T-helper 2 cell (primary cell): ENCODE results near the gene CUZD1.
A peak's percentile ranks its signal among the peaks of the same experiment; 100 is the strongest.

Source experiments
- DNase-seq, 5 experiments: peaks; one replicate each; pipeline versions ENCODE4 v3.0.0 to v3.0.0-alpha.2; 2012 to 2022

Gene CUZD1

DNA sequence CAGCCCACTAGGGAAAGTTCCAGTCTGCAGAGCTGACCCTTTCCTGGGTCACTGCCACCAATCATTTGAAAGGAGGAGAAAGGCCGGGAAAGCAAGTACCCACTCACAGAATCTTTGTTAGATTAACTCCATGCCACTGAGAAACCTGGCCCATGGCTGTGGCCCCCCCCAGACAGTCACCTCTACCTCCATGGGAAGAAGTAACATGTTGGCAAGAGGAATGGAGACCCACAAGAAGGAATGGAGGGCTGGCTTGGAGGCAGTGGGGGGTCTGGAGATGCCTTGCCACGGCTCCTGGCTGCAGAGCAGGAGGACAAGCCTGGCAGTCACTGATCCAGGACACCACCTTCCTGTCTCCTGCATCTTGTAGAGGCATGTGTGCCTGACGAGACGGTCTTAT, 32.9 kb downstream of the CUZD1 start:
- DNase-seq = no peak

DNA sequence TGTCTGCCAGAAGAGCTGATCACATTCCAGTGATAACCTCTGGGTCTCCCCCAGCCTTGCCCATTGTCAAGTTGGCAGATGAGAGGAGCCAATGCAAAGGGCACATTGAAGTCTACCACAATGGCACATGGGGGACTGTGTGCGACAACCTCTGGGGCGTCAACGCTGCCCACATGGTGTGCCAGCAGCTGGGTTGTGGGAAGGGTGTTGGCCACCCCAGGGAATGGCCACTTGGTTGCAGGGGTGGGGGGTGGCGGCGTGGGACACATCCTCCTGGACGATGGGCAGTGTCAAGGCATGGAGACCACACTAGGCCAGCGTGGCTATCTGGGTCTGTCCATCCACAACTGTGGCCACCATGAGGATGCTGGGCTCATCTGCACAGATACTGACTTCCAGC, 43.4 kb downstream of the CUZD1 start:
- no peak for DNase-seq

GRCh38 chr10:122798704-122799231, 46.9 kb downstream of the CUZD1 start:
- DNase-seq = no peak

- no peak for DNase-seq
Measured at GRCh38 chr10:122796796-122797195, 48.9 kb downstream of the CUZD1 start.

GRCh38 chr10:122795924-122796323, 49.7 kb downstream of the CUZD1 start:
- DNase-seq = no peak

GRCh38 chr10:122786269-122786668, 59.4 kb downstream of the CUZD1 start:
- DNase-seq = peak in 1 of 5 experiments; percentile 11

DNA sequence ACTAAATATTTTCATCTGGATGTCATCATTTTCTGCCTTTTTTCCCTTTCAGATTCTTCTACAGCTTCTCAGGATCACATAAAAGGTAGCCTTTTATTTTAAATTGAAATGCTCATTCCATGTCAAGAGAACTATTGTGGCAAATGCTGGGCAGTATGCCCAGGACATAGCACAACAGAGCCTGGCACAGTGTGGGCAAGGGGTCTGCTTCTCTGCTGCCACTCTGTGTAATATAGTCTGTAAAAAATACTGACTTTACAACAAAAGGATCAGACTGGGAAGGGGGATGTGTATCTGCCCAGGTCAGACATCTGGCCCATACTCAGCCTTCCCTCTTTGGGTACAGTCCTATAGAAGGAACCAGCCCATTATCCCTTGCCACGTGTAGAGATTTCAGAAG, 62.7 kb downstream of the CUZD1 start:
- DNase-seq = no peak
